Left lobe of liver (tissue), 2 donors: ENCODE results near the gene PCDHGB4. TPM values are rescaled to one million over a fixed set of nuclear protein-coding genes. Genes with fewer than 3 reads are reported as not detected.
"Not testable (repeated sequence)": the region's sequence is repeated elsewhere in the genome, so short reads cannot be mapped to it uniquely, and the experiment has no call there.

Experiments
- ATAC-seq: fragments of 200-7000 bp; cut with Tn5 transposase; one replicate; pipeline ENCODE4 v1.9.1; 2020; ENCODE audit warnings: mild to moderate bottlenecking, moderate library complexity
- DNase-seq: peaks from one replicate; pipeline ENCODE4 v3.0.0-alpha.2; 2020; ENCODE audit warnings: low spot score
- total RNA-seq: library from RNA; stranded (reverse); gene quantifications from one replicate; pipeline ENCODE4 v1.2.1, GENCODE V29; 2021
- donor health status: DM: no; HTN: no; CAD: no; lungs with moderate emphysema.
- donor health status: DM: no; HTN: yes; CAD: no.

Gene PCDHGB4
- total RNA-seq = 2.2 TPM

- DNase-seq = not testable (repeated sequence)
- ATAC-seq = peak; percentile 97
These were observed at the start of gene PCDHGB4 for GRCh38 chr5:141387557-141388311. Gene PCDHGB4 (plus strand): TSS chr5:141387698. CDS start chr5:141387885, 187 bp downstream.

- DNase-seq = no peak
- peak; percentile 58 for ATAC-seq
These were observed 48.8 kb upstream of the PCDHGB4 start, which contains the start of gene PCDHGA2 for GRCh38 chr5:141338538-141339306. Gene PCDHGA2 (plus strand): TSS chr5:141338760.

DNA sequence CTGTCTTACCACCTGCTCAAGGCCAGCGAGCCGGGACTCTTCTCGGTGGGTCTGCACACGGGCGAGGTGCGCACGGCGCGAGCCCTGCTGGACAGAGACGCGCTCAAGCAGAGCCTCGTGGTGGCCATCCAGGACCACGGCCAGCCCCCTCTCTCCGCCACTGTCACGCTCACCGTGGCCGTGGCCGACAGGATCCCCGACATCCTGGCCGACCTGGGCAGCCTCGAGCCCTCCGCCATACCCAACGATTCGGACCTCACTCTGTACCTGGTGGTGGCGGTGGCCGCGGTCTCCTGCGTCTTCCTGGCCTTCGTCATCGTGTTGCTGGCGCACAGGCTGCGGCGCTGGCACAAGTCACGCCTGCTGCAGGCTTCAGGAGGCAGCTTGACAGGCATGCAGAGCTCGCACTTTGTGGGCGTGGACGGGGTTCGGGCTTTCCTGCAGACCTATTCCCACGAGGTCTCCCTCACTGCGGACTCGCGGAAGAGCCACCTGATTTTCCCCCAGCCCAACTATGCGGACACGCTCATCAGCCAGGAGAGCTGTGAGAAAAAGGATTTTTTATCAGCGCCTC lies 46.6 kb upstream of the PCDHGB4 start:
- not testable (repeated sequence) for ATAC-seq, DNase-seq

DNA sequence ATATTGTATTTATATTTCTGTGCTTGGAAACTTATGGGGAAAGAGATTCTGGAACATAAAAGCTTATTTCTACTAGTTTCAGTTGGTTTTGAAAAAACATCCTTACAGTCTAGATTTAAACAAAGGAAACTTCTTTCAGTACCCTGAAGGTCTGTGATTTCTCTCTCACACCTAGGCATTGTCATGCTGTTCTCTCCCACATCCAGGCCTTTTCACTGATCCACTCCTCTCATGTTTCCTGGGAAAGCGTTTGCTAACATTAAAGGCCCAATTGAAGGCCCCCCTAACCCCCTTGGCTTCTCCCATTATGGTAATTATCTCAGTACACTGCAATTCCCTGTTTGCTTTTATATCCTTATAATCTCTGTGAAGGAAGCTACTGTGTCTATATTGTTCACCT lies 44.7 kb upstream of the PCDHGB4 start:
- no peak for DNase-seq
- ATAC-seq = no peak

DNA sequence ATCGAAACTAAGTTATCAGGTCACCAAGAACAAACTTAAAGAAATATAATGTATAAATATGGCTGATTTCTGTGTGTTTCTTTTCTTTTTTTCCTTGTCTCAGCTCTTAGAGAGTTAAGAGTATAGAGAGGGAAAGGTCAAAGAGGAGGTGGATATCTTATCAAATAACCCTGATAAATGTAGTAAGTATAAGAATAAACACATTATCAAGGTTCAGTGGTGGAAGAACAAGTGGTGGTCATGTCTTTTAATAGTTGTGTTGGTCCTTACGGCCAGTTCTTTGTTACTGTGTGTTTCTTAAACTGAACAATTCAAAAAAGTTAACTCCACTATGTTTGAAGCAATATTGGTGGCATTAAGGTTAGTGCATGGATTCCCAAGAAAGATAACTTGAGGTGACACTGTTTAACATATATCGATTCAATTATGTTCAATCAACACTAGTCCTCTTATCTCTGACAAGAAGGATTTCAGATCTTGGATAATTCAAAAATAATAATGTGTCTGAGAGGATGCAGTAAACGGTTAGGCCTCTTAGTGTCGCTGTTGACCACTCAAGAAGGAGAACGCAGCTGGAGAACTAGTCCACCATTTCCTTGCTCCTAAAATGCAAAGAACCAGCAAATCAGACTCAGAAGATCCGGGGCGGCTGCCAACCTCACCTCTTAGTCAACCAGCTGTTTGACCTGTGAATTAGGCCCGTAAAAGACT lies 44.1 kb upstream of the PCDHGB4 start, which contains the start of gene PCDHGA3:
Gene PCDHGA3 (plus strand): TSS at position 588 of the 711 bp plus-strand sequence. CDS start 205 bp downstream, outside the sequence.
- DNase-seq (no peak), ATAC-seq (peak; percentile 47)

GRCh38 chr5:141343953-141344463 lies 43.5 kb upstream of the PCDHGB4 start:
- DNase-seq = no peak
- ATAC-seq = no peak

DNA sequence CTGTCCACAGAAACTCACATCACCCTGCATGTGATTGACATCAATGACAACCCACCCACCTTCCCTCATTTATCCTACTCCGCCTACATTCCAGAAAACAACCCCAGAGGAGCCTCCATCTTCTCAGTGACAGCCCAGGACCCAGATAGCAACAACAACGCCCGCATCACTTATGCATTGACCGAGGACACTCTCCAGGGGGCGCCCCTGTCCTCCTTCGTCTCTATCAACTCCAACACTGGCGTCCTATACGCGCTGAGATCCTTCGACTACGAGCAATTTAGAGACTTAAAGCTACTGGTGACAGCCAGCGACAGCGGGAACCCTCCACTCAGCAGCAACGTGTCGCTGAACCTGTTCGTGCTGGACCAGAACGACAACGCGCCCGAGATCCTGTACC lies 42.2 kb upstream of the PCDHGB4 start:
- no peak for DNase-seq

GRCh38 chr5:141346017-141346416 lies 41.5 kb upstream of the PCDHGB4 start:
- not testable (repeated sequence) for ATAC-seq, DNase-seq

More for the DNA sequence above, 42.2 kb upstream of the PCDHGB4 start:
- ATAC-seq = no peak

GRCh38 chr5:141349917-141350619 lies 37.4 kb upstream of the PCDHGB4 start, which contains the start of gene PCDHGB1:
Gene PCDHGB1 (plus strand): TSS chr5:141350099. CDS start chr5:141350261, 162 bp downstream.
- DNase-seq (no peak), ATAC-seq (peak; percentile 44)

DNA sequence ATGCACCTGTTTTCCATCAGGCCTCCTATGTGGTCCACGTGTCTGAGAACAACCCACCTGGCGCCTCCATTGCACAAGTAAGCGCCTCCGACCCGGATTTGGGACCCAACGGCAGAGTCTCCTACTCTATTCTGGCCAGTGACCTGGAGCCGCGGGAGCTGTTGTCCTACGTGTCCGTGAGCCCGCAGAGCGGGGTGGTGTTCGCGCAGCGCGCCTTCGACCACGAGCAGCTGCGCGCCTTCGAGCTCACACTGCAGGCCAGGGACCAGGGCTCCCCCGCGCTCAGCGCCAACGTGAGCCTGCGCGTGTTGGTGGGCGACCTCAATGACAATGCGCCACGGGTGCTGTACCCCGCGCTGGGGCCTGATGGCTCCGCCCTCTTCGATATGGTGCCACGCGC lies 35.9 kb upstream of the PCDHGB4 start:
- no peak for DNase-seq
- ATAC-seq = no peak

GRCh38 chr5:141354900-141355469 lies 32.5 kb upstream of the PCDHGB4 start, which contains the start of gene PCDHGA4:
Gene PCDHGA4 (plus strand): TSS chr5:141355021. CDS start chr5:141355108, 87 bp downstream.
- ATAC-seq (peak; percentile 18), DNase-seq (no peak)

GRCh38 chr5:141355641-141356040 lies 31.9 kb upstream of the PCDHGB4 start:
- no peak for DNase-seq
- ATAC-seq = no peak

DNA sequence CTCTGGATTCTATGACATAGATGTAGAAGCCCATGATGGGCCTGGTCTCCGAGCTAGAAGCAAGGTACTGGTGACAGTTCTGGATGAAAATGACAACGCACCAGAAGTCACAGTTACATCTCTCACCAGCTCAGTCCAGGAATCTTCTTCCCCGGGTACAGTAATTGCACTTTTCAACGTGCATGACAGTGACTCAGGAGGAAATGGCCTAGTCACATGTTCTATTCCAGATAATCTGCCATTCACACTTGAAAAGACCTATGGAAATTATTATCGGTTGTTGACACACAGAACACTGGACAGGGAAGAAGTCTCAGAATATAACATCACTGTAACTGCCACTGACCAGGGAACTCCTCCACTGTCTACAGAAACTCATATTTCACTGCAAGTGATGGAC lies 31.4 kb upstream of the PCDHGB4 start:
- ATAC-seq (no peak), DNase-seq (no peak)

DNA sequence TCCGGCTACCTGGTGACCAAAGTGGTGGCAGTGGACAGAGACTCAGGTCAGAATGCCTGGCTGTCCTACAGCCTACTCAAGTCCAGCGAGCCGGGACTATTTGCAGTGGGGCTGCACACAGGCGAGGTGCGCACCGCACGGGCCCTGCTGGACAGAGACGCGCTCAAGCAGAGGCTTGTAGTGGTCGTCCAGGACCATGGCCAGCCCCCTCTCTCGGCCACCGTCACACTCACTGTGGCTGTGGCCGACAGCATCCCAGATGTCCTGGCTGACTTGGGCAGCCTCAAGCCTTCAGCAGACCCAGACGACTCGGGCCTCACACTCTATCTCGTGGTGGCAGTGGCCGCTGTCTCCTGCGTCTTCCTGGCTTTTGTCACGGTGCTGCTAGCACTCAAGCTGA lies 30.5 kb upstream of the PCDHGB4 start:
- DNase-seq = no peak

DNA sequence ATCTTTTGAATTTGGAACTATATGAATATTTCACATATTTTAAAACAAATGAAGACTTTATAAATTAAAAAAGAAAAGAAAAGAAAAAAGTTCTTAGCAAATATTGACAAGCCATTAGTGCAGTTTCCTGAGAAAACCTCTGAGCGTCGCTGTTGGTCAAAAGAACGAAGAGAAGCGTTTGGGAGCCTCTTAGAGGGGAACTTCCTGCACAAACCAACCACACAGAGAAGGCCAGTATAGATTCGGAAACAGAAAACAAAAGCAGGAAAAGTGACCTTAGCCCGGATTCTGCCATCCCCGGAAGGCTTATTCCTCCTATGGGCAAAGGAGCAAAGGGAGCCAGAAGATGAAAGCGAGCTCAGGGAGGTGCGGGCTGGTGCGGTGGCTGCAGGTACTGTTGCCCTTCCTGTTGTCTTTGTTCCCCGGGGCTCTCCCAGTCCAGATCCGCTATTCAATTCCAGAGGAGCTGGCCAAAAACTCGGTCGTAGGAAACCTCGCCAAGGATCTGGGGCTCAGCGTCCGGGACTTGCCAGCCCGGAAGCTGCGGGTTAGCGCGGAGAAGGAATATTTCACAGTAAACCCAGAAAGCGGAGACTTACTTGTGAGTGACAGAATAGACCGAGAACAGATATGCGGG lies 27.6 kb upstream of the PCDHGB4 start, which contains the start of gene PCDHGB2:
Gene PCDHGB2 (plus strand): TSS at position 205 of the 637 bp plus-strand sequence. CDS start 142 bp downstream, at position 347.
- ATAC-seq (peak; percentile 41), DNase-seq (no peak)

More for the DNA sequence above, 30.5 kb upstream of the PCDHGB4 start:
- ATAC-seq = no peak

DNA sequence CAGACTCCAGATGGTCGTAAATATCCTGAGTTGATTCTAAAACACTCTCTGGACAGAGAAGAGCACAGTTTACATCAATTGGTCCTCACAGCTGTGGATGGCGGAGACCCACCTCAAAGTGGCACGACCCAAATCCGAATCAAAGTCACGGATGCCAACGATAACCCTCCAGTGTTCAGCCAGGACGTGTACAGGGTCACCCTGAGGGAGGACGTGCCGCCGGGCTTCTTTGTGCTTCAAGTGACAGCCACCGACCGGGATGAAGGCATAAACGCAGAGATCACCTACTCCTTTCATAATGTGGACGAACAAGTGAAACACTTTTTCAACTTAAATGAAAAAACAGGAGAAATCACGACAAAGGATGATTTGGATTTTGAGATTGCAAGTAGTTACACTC lies 26.8 kb upstream of the PCDHGB4 start:
- no peak for ATAC-seq
- DNase-seq = no peak

GRCh38 chr5:141362719-141363118 lies 24.8 kb upstream of the PCDHGB4 start:
- no peak for ATAC-seq

GRCh38 chr5:141363952-141364660 lies 23.4 kb upstream of the PCDHGB4 start, which contains the start of gene PCDHGA5:
Gene PCDHGA5 (plus strand): TSS chr5:141364162. CDS start chr5:141364331, 169 bp downstream.
- ATAC-seq (no peak), DNase-seq (no peak)

More at GRCh38 chr5:141362719-141363118, 24.8 kb upstream of the PCDHGB4 start:
- DNase-seq = no peak
